Liver (tissue), 9 donors: Measurements from ENCODE around the gene GLT1D1. TPM values are rescaled to one million over a fixed set of nuclear protein-coding genes. Genes with fewer than 3 reads are reported as not detected.

ENCODE experiments used
- DNase-seq: peaks from one replicate; pipeline ENCODE4 v3.0.0-alpha.2; 2017; ENCODE audit warnings: low spot score
- H3K27ac ChIP-seq, 2 donors: one replicate each; pipeline ENCODE4 v1.7.0; 2013; ENCODE audit warnings: inconsistent platforms in 2 of 2, low read length in 2 of 2, control low read depth in 1 of 2, low read depth in 1 of 2, mild to moderate bottlenecking in 1 of 2
- H3K27me3 ChIP-seq, 4 donors: one replicate each; pipeline versions ENCODE4 v1.6.1 to v1.7.0; 2013; ENCODE audit warnings: low read length in 3 of 4, inconsistent platforms in 1 of 4, mild to moderate bottlenecking in 1 of 4, moderate library complexity in 1 of 4; ENCODE audit not compliant: control insufficient read depth in 4 of 4, insufficient read depth in 4 of 4
- H3K36me3 ChIP-seq, 4 donors: one replicate each; pipeline versions ENCODE4 v1.6.1 to v1.7.0; 2013; ENCODE audit warnings: low read length in 3 of 4, mild to moderate bottlenecking in 3 of 4, low read depth in 1 of 4, moderate library complexity in 1 of 4; ENCODE audit not compliant: control insufficient read depth in 4 of 4, insufficient read depth in 3 of 4
- H3K4me1 ChIP-seq, 4 donors: one replicate each; pipeline versions ENCODE4 v1.6.1 to v1.7.0; 2013; ENCODE audit warnings: low read length in 3 of 4, mild to moderate bottlenecking in 3 of 4, moderate library complexity in 1 of 4; ENCODE audit not compliant: control insufficient read depth in 4 of 4, insufficient read depth in 4 of 4
- H3K4me3 ChIP-seq, 3 donors: one replicate each; pipeline versions ENCODE4 v1.6.1 to v1.7.0; 2013; ENCODE audit warnings: low read length in 3 of 3, control low read depth in 1 of 3, low read depth in 1 of 3, mild to moderate bottlenecking in 1 of 3
- H3K9ac ChIP-seq, 2 donors: one replicate each; pipeline ENCODE4 v1.7.0; 2013; ENCODE audit warnings: low read length in 2 of 2, mild to moderate bottlenecking in 2 of 2, moderate library complexity in 2 of 2, control low read depth in 1 of 2, low read depth in 1 of 2
- H3K9me3 ChIP-seq, 4 donors: one replicate each; pipeline versions ENCODE4 v1.6.1 to v1.7.0; 2013; ENCODE audit warnings: low read length in 3 of 4; ENCODE audit not compliant: control insufficient read depth in 4 of 4
- EGR1 ChIP-seq, 2 donors: IDR thresholded peaks; 2 replicates each; pipeline ENCODE4 v1.6.1; 2016 to 2018; ENCODE audit warnings: antibody characterized with exemption in 2 of 2, low read depth in 2 of 2
- FOXA1 ChIP-seq: IDR thresholded peaks from 2 replicates; pipeline ENCODE4 v1.6.1; 2016; ENCODE audit warnings: antibody characterized with exemption
- FOXA2 ChIP-seq: IDR thresholded peaks from 2 replicates; pipeline ENCODE4 v1.6.1; 2016; ENCODE audit warnings: antibody characterized with exemption
- GABPA ChIP-seq, 2 donors: IDR thresholded peaks in 1 of 2; conservative IDR thresholded peaks in 1 of 2; 2 replicates each; pipeline ENCODE4 v1.6.1; 2016; ENCODE audit warnings: antibody characterized with exemption in 2 of 2, mild to moderate bottlenecking in 1 of 2, moderate library complexity in 1 of 2
- HNF4A ChIP-seq, 2 donors: conservative IDR thresholded peaks; 2 replicates each; pipeline ENCODE4 v1.6.1; 2016; ENCODE audit warnings: antibody characterized with exemption in 2 of 2, mild to moderate bottlenecking in 2 of 2
- HNF4G ChIP-seq: IDR thresholded peaks from 2 replicates; pipeline ENCODE4 v1.6.1; 2016; ENCODE audit warnings: antibody characterized with exemption
- JUND ChIP-seq, 2 donors: IDR thresholded peaks; 2 replicates each; pipeline ENCODE4 v1.6.1; 2016; ENCODE audit warnings: antibody characterized with exemption in 2 of 2
- NR2F2 ChIP-seq: IDR thresholded peaks from 2 replicates; pipeline ENCODE4 v1.6.1; 2016; ENCODE audit warnings: antibody characterized with exemption
- RAD21 ChIP-seq, 2 donors: IDR thresholded peaks; 2 replicates each; pipeline ENCODE4 v1.6.1; 2016; ENCODE audit warnings: antibody characterized with exemption in 2 of 2, mild to moderate bottlenecking in 2 of 2
- SP1 ChIP-seq: IDR thresholded peaks from 2 replicates; pipeline ENCODE4 v1.6.1; 2018; ENCODE audit warnings: antibody characterized with exemption, mild to moderate bottlenecking
- TAF1 ChIP-seq: conservative IDR thresholded peaks from 2 replicates; pipeline ENCODE4 v1.6.1; 2016; ENCODE audit warnings: antibody characterized with exemption, mild to moderate bottlenecking
- YY1 ChIP-seq: IDR thresholded peaks from 2 replicates; pipeline ENCODE4 v1.6.1; 2016; ENCODE audit warnings: antibody characterized with exemption, mild to moderate bottlenecking
- WGBS: extraction: QIAGEN DNeasy Blood & Tissue Kit; methylation state at CpG from one replicate; pipeline ENCODE4 v1.1.7; 2013; 5-methylcytosine and 5-hydroxymethylcytosine counted together
- polyA plus RNA-seq, 2 donors: library from polyadenylated mRNA; stranded (reverse) in 1 of 2; unstranded in 1 of 2; fragments of 200-250 nt in 1 of 2; fragments of >200 nt in 1 of 2; fragmentation: Nextera tagmentation in 1 of 2; extraction: Ambion mirVana in 1 of 2; gene quantifications; one replicate each; pipeline versions ENCODE4 v1.2.1 to v1.2.3, GENCODE V29; 2013 to 2015
- total RNA-seq, 2 donors: library from RNA; depleted of rRNA; stranded (reverse); fragments of >200 nt; gene quantifications; one replicate each; pipeline ENCODE4 v1.2.3, GENCODE V29; 2014
- TF ChIP-seq, protein P1 (sequence below): IDR thresholded peaks from 2 replicates; pipeline ENCODE4 v1.6.1; 2016; ENCODE audit warnings: antibody characterized with exemption
- TF ChIP-seq, protein P2 (sequence below): IDR thresholded peaks from 2 replicates; pipeline ENCODE4 v1.6.1; 2016; ENCODE audit warnings: antibody characterized with exemption, mild to moderate bottlenecking
- TF ChIP-seq, protein P3 (sequence below): IDR thresholded peaks from 2 replicates; pipeline ENCODE4 v1.6.1; 2016; ENCODE audit warnings: antibody characterized with exemption
- TF ChIP-seq, protein P4 (sequence below): IDR thresholded peaks from 2 replicates; pipeline ENCODE4 v1.6.1; 2016; ENCODE audit warnings: antibody characterized with exemption
- TF ChIP-seq, protein P5 (sequence below): fragments of 150-350 bp; IDR thresholded peaks from 2 replicates; pipeline ENCODE4 v1.5.1; 2017; ENCODE audit warnings: improper control_type of control experiment, low read depth, low read length; ENCODE audit not compliant: missing input control
- donor health status: healthy.
- donor health status: healthy.
- donor health status: healthy.
- donor health status: healthy.
- donor health status: healthy.

Gene GLT1D1
- total and polyA plus RNA-seq, 4 donors, result 10.4 to 17.7 (median 13.9) TPM

DNA sequence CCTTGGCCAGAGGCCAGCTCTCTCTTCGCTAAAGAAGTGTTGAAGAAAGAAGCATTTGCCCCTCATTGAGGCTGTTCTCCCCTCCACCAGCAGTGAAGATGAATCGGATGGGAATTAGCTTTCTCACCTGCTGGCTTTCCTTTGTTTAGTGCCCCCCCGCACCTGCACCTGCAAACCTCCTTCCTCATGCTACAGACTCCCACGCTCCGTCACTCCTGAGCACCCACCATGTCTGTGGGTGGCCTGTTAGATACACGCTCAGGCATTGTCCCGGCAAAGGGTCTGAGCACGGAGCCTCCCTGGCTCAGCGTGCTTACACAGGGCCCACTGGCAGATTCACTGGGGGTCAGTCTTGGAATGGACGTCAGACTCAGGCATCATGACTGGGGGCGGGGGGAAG, 121.6 kb downstream of the GLT1D1 start:
- 66% methylated on average over 11 of the region's 11 CpGs for WGBS
- no peaks in the 10 kb centered on the region for H3K27me3 ChIP-seq
- peak overlapping the region; percentile 67 to 95 for H3K27ac ChIP-seq
- no peak overlapping the region for H3K4me3 ChIP-seq
- peak; percentile 42 for DNase-seq
- H3K9ac ChIP-seq, result no peak overlapping the region
- H3K9me3 ChIP-seq, result no peaks in the 10 kb centered on the region
- TF ChIP-seq YY1 (no peak), RAD21 (IDR thresholded peaks at IDR 0.05) (no peak), FOXA1 (no peak), FOXA2 (no peak), TAF1 (no peak), JUND (IDR thresholded peaks at IDR 0.05) (no peak), GABPA (IDR thresholded peaks at IDR 0.05 in 1 of 2, conservative IDR thresholded peaks at IDR 0.05 in 1 of 2) (no peak), HNF4A (conservative IDR thresholded peaks at IDR 0.05) (no peak), SP1 (no peak), EGR1 (IDR thresholded peaks at IDR 0.05; ENCODE audit: low read depth in 2 of 2) (no peak), NR2F2 (no peak), HNF4G (no peak)
- TF ChIP-seq, protein P1, sequence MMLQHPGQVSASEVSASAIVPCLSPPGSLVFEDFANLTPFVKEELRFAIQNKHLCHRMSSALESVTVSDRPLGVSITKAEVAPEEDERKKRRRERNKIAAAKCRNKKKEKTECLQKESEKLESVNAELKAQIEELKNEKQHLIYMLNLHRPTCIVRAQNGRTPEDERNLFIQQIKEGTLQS, result no peak
- TF ChIP-seq, protein P2, sequence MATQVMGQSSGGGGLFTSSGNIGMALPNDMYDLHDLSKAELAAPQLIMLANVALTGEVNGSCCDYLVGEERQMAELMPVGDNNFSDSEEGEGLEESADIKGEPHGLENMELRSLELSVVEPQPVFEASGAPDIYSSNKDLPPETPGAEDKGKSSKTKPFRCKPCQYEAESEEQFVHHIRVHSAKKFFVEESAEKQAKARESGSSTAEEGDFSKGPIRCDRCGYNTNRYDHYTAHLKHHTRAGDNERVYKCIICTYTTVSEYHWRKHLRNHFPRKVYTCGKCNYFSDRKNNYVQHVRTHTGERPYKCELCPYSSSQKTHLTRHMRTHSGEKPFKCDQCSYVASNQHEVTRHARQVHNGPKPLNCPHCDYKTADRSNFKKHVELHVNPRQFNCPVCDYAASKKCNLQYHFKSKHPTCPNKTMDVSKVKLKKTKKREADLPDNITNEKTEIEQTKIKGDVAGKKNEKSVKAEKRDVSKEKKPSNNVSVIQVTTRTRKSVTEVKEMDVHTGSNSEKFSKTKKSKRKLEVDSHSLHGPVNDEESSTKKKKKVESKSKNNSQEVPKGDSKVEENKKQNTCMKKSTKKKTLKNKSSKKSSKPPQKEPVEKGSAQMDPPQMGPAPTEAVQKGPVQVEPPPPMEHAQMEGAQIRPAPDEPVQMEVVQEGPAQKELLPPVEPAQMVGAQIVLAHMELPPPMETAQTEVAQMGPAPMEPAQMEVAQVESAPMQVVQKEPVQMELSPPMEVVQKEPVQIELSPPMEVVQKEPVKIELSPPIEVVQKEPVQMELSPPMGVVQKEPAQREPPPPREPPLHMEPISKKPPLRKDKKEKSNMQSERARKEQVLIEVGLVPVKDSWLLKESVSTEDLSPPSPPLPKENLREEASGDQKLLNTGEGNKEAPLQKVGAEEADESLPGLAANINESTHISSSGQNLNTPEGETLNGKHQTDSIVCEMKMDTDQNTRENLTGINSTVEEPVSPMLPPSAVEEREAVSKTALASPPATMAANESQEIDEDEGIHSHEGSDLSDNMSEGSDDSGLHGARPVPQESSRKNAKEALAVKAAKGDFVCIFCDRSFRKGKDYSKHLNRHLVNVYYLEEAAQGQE, result no peak
- TF ChIP-seq, protein P3, sequence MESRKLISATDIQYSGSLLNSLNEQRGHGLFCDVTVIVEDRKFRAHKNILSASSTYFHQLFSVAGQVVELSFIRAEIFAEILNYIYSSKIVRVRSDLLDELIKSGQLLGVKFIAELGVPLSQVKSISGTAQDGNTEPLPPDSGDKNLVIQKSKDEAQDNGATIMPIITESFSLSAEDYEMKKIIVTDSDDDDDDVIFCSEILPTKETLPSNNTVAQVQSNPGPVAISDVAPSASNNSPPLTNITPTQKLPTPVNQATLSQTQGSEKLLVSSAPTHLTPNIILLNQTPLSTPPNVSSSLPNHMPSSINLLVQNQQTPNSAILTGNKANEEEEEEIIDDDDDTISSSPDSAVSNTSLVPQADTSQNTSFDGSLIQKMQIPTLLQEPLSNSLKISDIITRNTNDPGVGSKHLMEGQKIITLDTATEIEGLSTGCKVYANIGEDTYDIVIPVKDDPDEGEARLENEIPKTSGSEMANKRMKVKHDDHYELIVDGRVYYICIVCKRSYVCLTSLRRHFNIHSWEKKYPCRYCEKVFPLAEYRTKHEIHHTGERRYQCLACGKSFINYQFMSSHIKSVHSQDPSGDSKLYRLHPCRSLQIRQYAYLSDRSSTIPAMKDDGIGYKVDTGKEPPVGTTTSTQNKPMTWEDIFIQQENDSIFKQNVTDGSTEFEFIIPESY, result no peak
- TF ChIP-seq, protein P4, sequence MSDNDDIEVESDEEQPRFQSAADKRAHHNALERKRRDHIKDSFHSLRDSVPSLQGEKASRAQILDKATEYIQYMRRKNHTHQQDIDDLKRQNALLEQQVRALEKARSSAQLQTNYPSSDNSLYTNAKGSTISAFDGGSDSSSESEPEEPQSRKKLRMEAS, result no peak
- H3K36me3 ChIP-seq, result no peaks in the 10 kb centered on the region
- H3K4me1 ChIP-seq, result peaks cover 4 to 34% (median 24%) of the 10 kb centered on the region in 4 donors

DNA sequence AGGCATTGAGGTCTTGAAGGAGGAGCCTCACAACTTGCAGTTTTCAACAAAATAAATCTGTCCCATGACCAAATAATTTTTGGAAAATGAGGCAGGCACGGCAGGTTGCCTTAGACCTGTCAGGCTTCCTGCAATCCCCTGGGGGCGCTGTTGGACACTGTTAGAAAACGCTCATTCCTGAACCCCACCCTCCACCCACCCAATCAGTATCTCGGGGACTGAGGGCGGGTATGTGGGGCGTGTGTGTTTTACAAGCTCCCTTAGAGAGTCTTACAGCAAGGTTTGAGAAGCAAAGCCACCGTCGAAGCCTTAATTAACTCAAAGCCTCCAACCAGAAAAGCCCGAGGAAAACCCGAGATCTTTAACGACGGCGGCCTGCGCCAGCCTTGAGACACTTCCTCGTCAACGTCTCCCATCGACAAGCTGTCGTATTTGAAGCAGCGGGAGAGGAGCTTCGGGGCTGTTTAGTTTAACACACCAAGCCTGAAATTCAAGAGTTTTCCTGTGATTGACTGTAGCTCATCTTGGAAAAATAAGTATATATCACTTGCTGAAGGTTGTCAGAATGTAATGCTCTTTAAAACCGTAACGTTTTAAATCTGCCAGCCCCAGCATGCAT, 123.0 kb downstream of the GLT1D1 start:
- Histone ChIP-seq H3K27ac (no peak overlapping the region), H3K4me1 (peaks cover 4 to 34% (median 24%) of the 10 kb centered on the region in 4 donors), H3K9ac (no peak overlapping the region), H3K9me3 (no peaks in the 10 kb centered on the region), H3K27me3 (no peaks in the 10 kb centered on the region), H3K36me3 (no peaks in the 10 kb centered on the region), H3K4me3 (no peak overlapping the region)
- TF ChIP-seq, protein P5, sequence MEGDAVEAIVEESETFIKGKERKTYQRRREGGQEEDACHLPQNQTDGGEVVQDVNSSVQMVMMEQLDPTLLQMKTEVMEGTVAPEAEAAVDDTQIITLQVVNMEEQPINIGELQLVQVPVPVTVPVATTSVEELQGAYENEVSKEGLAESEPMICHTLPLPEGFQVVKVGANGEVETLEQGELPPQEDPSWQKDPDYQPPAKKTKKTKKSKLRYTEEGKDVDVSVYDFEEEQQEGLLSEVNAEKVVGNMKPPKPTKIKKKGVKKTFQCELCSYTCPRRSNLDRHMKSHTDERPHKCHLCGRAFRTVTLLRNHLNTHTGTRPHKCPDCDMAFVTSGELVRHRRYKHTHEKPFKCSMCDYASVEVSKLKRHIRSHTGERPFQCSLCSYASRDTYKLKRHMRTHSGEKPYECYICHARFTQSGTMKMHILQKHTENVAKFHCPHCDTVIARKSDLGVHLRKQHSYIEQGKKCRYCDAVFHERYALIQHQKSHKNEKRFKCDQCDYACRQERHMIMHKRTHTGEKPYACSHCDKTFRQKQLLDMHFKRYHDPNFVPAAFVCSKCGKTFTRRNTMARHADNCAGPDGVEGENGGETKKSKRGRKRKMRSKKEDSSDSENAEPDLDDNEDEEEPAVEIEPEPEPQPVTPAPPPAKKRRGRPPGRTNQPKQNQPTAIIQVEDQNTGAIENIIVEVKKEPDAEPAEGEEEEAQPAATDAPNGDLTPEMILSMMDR, result peak; percentile 10
- TF ChIP-seq RAD21 (IDR thresholded peaks at IDR 0.05) (peak in 1 of 2 donors; percentile 24), EGR1 (IDR thresholded peaks at IDR 0.05; ENCODE audit: low read depth in 2 of 2) (no peak)
- peak; percentile 41 for DNase-seq
- WGBS, result 64% methylated on average over 22 of the region's 22 CpGs
